ENCODE measurements around the gene SOX5.

- TF ChIP-seq CTCF (IDR thresholded peaks at IDR 0.05 in 4 of 5, conservative IDR thresholded peaks at IDR 0.05 in 1 of 5) (no peak), POLR2A (IDR thresholded peaks at IDR 0.05) (no peak)
Observed at GRCh38 chr12:23853640-23854039, 95.8 kb downstream of the SOX5 start.

Data from gastrocnemius medialis (tissue), 4 donors.